H9 (cell line): ENCODE results near the gene LPCAT3. TPM values are rescaled to one million over a fixed set of nuclear protein-coding genes. Genes with fewer than 3 reads are reported as not detected.
A peak's percentile ranks its signal among the peaks of the same experiment; 100 is the strongest.

Experiments used
- DNase-seq: peaks from one replicate; pipeline ENCODE4 v3.0.0-alpha.2; 2017
- H2AFZ ChIP-seq: one replicate; pipeline ENCODE4 v1.6.1; 2013; ENCODE audit warnings: mild to moderate bottlenecking, low read length, control low read depth, moderate library complexity
- H2AK5ac ChIP-seq: 2 replicates; pipeline ENCODE4 v1.6.1; 2013; ENCODE audit warnings: low read length, control low read depth, mixed read lengths; ENCODE audit not compliant: insufficient read length
- H2BK120ac ChIP-seq: one replicate; pipeline ENCODE4 v1.6.1; 2013; ENCODE audit warnings: low read depth, mild to moderate bottlenecking, low read length, control low read depth, inconsistent platforms; ENCODE audit not compliant: poor library complexity, severe bottlenecking
- H2BK12ac ChIP-seq: 2 replicates; pipeline ENCODE4 v1.6.1; 2013; ENCODE audit warnings: low read length, control low read depth, mixed read lengths, low read depth; ENCODE audit not compliant: insufficient read length
- H2BK15ac ChIP-seq: 2 replicates; pipeline ENCODE4 v1.6.1; 2013; ENCODE audit warnings: low read depth, low read length, control low read depth
- H2BK20ac ChIP-seq: one replicate; pipeline ENCODE4 v1.6.1; 2013; ENCODE audit warnings: low read depth, mild to moderate bottlenecking, low read length, control low read depth, inconsistent platforms; ENCODE audit not compliant: poor library complexity, severe bottlenecking
- H2BK5ac ChIP-seq: 2 replicates; pipeline ENCODE4 v1.6.1; 2013; ENCODE audit warnings: low read length, control low read depth, mixed read lengths; ENCODE audit not compliant: insufficient read length
- H3K14ac ChIP-seq: 2 replicates; pipeline ENCODE4 v1.6.1; 2013; ENCODE audit warnings: low read length, control low read depth; ENCODE audit not compliant: insufficient read depth
- H3K18ac ChIP-seq: 2 replicates; pipeline ENCODE4 v1.6.1; 2013; ENCODE audit warnings: low read depth, mild to moderate bottlenecking, mixed read lengths, low read length, control low read depth; ENCODE audit not compliant: insufficient read length
- H3K23ac ChIP-seq: 2 replicates; pipeline ENCODE4 v1.6.1; 2013; ENCODE audit warnings: low read length, control low read depth, mixed read lengths, low read depth; ENCODE audit not compliant: insufficient read length
- H3K23me2 ChIP-seq: 2 replicates; pipeline ENCODE4 v1.6.1; 2013; ENCODE audit warnings: low read depth, mild to moderate bottlenecking, mixed read lengths, low read length, control low read depth; ENCODE audit not compliant: insufficient read length, poor library complexity, severe bottlenecking
- H3K27ac ChIP-seq: 2 replicates; pipeline ENCODE4 v1.5.1; 2013; ENCODE audit warnings: low read length, control low read depth, mixed read lengths, low read depth; ENCODE audit not compliant: insufficient read length
- H3K27me3 ChIP-seq: 2 replicates; pipeline ENCODE4 v1.6.1; 2013; ENCODE audit warnings: low read length, control low read depth, inconsistent platforms; ENCODE audit not compliant: insufficient read depth
- H3K4ac ChIP-seq: 2 replicates; pipeline ENCODE4 v1.6.1; 2013; ENCODE audit warnings: low read depth, mild to moderate bottlenecking, control low read depth, inconsistent platforms, low read length, moderate library complexity
- H3K4me1 ChIP-seq: 2 replicates; pipeline ENCODE4 v1.6.1; 2013; ENCODE audit warnings: low read length, control low read depth, inconsistent platforms; ENCODE audit not compliant: insufficient read depth
- H3K4me2 ChIP-seq: 2 replicates; pipeline ENCODE4 v1.6.1; 2013; ENCODE audit warnings: low read length, control low read depth, mixed read lengths; ENCODE audit not compliant: insufficient read length, insufficient read depth
- H3K56ac ChIP-seq: 2 replicates; pipeline ENCODE4 v1.6.1; 2013; ENCODE audit warnings: low read depth, mild to moderate bottlenecking, mixed read lengths, low read length, control low read depth; ENCODE audit not compliant: insufficient read length
- H3K79me1 ChIP-seq: 2 replicates; pipeline ENCODE4 v1.6.1; 2013; ENCODE audit warnings: low read depth, mild to moderate bottlenecking, moderate library complexity, low read length, control low read depth, inconsistent platforms; ENCODE audit not compliant: insufficient read depth, poor library complexity, severe bottlenecking
- H3K79me2 ChIP-seq: 2 replicates; pipeline ENCODE4 v1.6.1; 2013; ENCODE audit warnings: low read length, control low read depth, inconsistent platforms; ENCODE audit not compliant: insufficient read depth
- H3K9ac ChIP-seq: 2 replicates; pipeline ENCODE4 v1.6.1; 2013; ENCODE audit warnings: low read length, control low read depth, mixed read lengths; ENCODE audit not compliant: insufficient read length; ENCODE audit errors: extremely low read depth
- H3K9me3 ChIP-seq: one replicate; pipeline ENCODE4 v1.6.1; 2013; ENCODE audit warnings: low read depth, low read length, inconsistent platforms; ENCODE audit not compliant: control insufficient read depth
- H3T11ph ChIP-seq: one replicate; pipeline ENCODE4 v1.6.1; 2013; ENCODE audit warnings: mild to moderate bottlenecking, low read length, control low read depth, inconsistent platforms
- H4K20me1 ChIP-seq: one replicate; pipeline ENCODE4 v1.6.1; 2013; ENCODE audit not compliant: control insufficient read depth, insufficient read length, insufficient read depth
- H4K5ac ChIP-seq: 2 replicates; pipeline ENCODE4 v1.6.1; 2013; ENCODE audit warnings: low read depth, mild to moderate bottlenecking, mixed read lengths, low read length, control low read depth; ENCODE audit not compliant: insufficient read length
- H4K8ac ChIP-seq: replicated peaks from 2 replicates; pipeline ENCODE4 v1.6.1; 2013; ENCODE audit warnings: low read length, control low read depth, mixed read lengths, low read depth; ENCODE audit not compliant: insufficient read length
- H4K91ac ChIP-seq: 2 replicates; pipeline ENCODE4 v1.6.1; 2013; ENCODE audit warnings: low read depth, mild to moderate bottlenecking, moderate library complexity, mixed read lengths, low read length, control low read depth; ENCODE audit not compliant: insufficient read length
- H3K27ac Mint-ChIP-seq, 3 experiments: 2 replicates in 2 of 3; 3 replicates in 1 of 3; pipeline ENCODE4 v1.8.0; 2020 to 2021; ENCODE audit warnings: mixed read lengths in 3 of 3, mild to moderate bottlenecking in 1 of 3, moderate library complexity in 1 of 3
- H3K27me3 Mint-ChIP-seq: 2 replicates; pipeline ENCODE4 v1.8.0; 2021; ENCODE audit warnings: low read depth, mild to moderate bottlenecking, moderate library complexity, mixed read lengths
- H3K36me3 Mint-ChIP-seq, 3 experiments: 2 replicates in 2 of 3; 3 replicates in 1 of 3; pipeline ENCODE4 v1.8.0; 2020 to 2021; ENCODE audit warnings: low read depth in 3 of 3, mixed read lengths in 3 of 3; ENCODE audit not compliant: insufficient read depth in 1 of 3
- H3K4me1 Mint-ChIP-seq, 2 experiments: 2 replicates each; pipeline ENCODE4 v1.8.0; 2020; ENCODE audit warnings: mixed read lengths in 2 of 2
- H3K4me3 Mint-ChIP-seq, 2 experiments: 2 replicates in 1 of 2; 3 replicates in 1 of 2; pipeline ENCODE4 v1.8.0; 2020 to 2021; ENCODE audit warnings: mild to moderate bottlenecking in 2 of 2, mixed read lengths in 2 of 2, moderate library complexity in 1 of 2
- H3K9me3 Mint-ChIP-seq, 2 experiments: 2 replicates in 1 of 2; 3 replicates in 1 of 2; pipeline ENCODE4 v1.8.0; 2020; ENCODE audit warnings: mild to moderate bottlenecking in 2 of 2, mixed read lengths in 2 of 2, moderate library complexity in 1 of 2
- CTCF ChIP-seq: fragments of 200-600 bp; sonication (generic); conservative IDR thresholded peaks from 3 replicates; pipeline ENCODE4 v1.8.0; 2021; ENCODE audit warnings: antibody characterized with exemption, mild to moderate bottlenecking
- WGBS: extraction: QIAGEN DNeasy Blood & Tissue Kit; methylation state at CpG from one replicate; pipeline ENCODE4 v1.1.7; 2013; ENCODE audit warnings: missing lambda C conversion rate, low lambda C conversion rate, mixed read lengths; ENCODE audit not compliant: insufficient read length; ENCODE audit errors: extremely low coverage; 5-methylcytosine and 5-hydroxymethylcytosine counted together
- total RNA-seq: library from RNA; stranded (reverse); gene quantifications from 2 replicates; pipeline ENCODE4 v1.2.1, GENCODE V29; 2021

Gene LPCAT3
- total RNA-seq, 1 experiment from 2014 or later = 47.7 TPM

GRCh38 chr12:6959805-6960592 is 58.3 kb downstream of the LPCAT3 start:
- TF ChIP-seq CTCF = no peak
- Histone ChIP-seq H3T11ph (no peak overlapping the region), H3K27me3 (no peaks in the 10 kb centered on the region), H2BK5ac (no peak overlapping the region), H3K4me1 (peaks cover 6% of the 10 kb centered on the region; the same call in 1 of the 2 replicates), H4K91ac (no peak overlapping the region), H3K4ac (no peak overlapping the region), H3K9me3 (no peaks in the 10 kb centered on the region), H3K27ac (no peak overlapping the region), H3K18ac (no peak overlapping the region), H2BK120ac (no peak overlapping the region), H2AK5ac (no peak overlapping the region), H3K79me2 (no peaks in the 10 kb centered on the region; the same call in 1 of the 2 replicates), H4K20me1 (no peaks in the 10 kb centered on the region), H3K9ac (no peak overlapping the region), H3K23ac (no peak overlapping the region), H2BK12ac (no peak overlapping the region), H2BK15ac (no peak overlapping the region), H4K5ac (no peak overlapping the region), H3K4me2 (no peak overlapping the region), H3K56ac (no peak overlapping the region), H3K23me2 (peaks cover 17% of the 10 kb centered on the region), H3K14ac (no peak overlapping the region; the same call in 1 of the 2 replicates), H4K8ac (no peak overlapping the region), H2BK20ac (no peak overlapping the region), H2AFZ (no peak overlapping the region), H3K79me1 (no peaks in the 10 kb centered on the region)
- Mint-ChIP-seq H3K4me3 (no peak overlapping the region), H3K27me3 (no peaks in the 10 kb centered on the region; the same call in 1 of the 2 replicates), H3K36me3 (peaks cover 0 to 16% (median under 1%) of the 10 kb centered on the region in 3 experiments; a peak in 4 of 7 replicates), H3K9me3 (no peaks in the 10 kb centered on the region), H3K27ac (peak overlapping the region in 2 of 3 experiments; percentile 31 to 87; a peak in 2 of 7 replicates), H3K4me1 (peaks cover 37 to 52% of the 10 kb centered on the region in 2 experiments)
- no CpG with 5 or more reads among the region's 26 CpGs for WGBS
- no peak for DNase-seq
